GM12872 (cell line): ENCODE data around the gene MOB3C.

Experiments
- CTCF ChIP-seq: IDR thresholded peaks from 3 replicates; pipeline ENCODE4 v1.5.1; 2011; ENCODE audit warnings: low read depth, mild to moderate bottlenecking, low read length, moderate library complexity; ENCODE audit not compliant: insufficient read depth

MOB3C gene

GRCh38 chr1:46623743-46624644 lies 7.4 kb upstream of the MOB3C start:
- no peak for TF ChIP-seq CTCF

GRCh38 chr1:46622344-46622743 lies 5.7 kb upstream of the MOB3C start:
- TF ChIP-seq CTCF: peak; percentile 47

- no peak for TF ChIP-seq CTCF
Measured at GRCh38 chr1:46621930-46622329, 5.3 kb upstream of the MOB3C start.

GRCh38 chr1:46619656-46620258 lies 3.1 kb upstream of the MOB3C start:
- TF ChIP-seq CTCF: no peak

GRCh38 chr1:46618754-46619415 lies 2.3 kb upstream of the MOB3C start:
- no peak for TF ChIP-seq CTCF

- no peak for TF ChIP-seq CTCF
Measured at GRCh38 chr1:46617833-46618232, 1.2 kb upstream of the MOB3C start.

- TF ChIP-seq CTCF: no peak
Measured at GRCh38 chr1:46617108-46617800, 643 bp upstream of the MOB3C start.
